ENCODE measurements around the gene CDH12.

Gene CDH12

GRCh38 chr5:22844636-22845035, 8.5 kb downstream of the CDH12 start:
- H3K9me3 Mint-ChIP-seq = no peaks in the 10 kb centered on the region
- no peak overlapping the region for H3K27ac Mint-ChIP-seq
- no peaks in the 10 kb centered on the region for H3K36me3 Mint-ChIP-seq (ENCODE audit: low read depth)
- H3K27me3 Mint-ChIP-seq (ENCODE audit: low read depth, poor library complexity) = no peaks in the 10 kb centered on the region
- no peaks in the 10 kb centered on the region for H3K4me1 Mint-ChIP-seq
- no peak overlapping the region for H3K4me3 Mint-ChIP-seq
- no peak for DNase-seq
- no peak for TF ChIP-seq CTCF (IDR thresholded peaks at IDR 0.05)

GRCh38 chr5:22844155-22844554, 9.0 kb downstream of the CDH12 start:
- no peak for DNase-seq
- no peaks in the 10 kb centered on the region for H3K4me1 Mint-ChIP-seq
- H3K36me3 Mint-ChIP-seq (ENCODE audit: low read depth) = no peaks in the 10 kb centered on the region
- no peak for TF ChIP-seq CTCF (IDR thresholded peaks at IDR 0.05)
- H3K4me3 Mint-ChIP-seq = no peak overlapping the region
- H3K9me3 Mint-ChIP-seq = no peaks in the 10 kb centered on the region
- H3K27me3 Mint-ChIP-seq (ENCODE audit: low read depth, poor library complexity) = no peaks in the 10 kb centered on the region
- no peak overlapping the region for H3K27ac Mint-ChIP-seq

DNA sequence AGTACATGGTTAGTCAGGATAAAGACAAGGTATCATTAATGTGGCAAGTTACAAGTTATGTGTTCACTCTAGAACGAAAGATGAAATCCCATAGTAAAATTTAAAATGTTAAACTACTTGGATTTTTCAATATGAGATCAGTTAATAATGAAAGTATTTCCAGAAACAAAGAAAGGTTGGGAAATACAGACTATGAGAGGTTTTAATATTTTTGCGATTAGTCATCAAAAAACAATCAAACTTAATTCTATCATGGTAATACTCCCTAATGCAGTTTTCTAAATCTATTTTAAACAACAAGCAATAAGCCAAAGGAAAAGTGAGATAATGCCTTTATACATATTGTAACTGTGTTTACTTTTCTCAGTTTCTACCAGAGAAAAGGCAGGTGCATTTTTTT, 10.6 kb downstream of the CDH12 start:
- no peak for TF ChIP-seq CTCF (IDR thresholded peaks at IDR 0.05)
- no peaks in the 10 kb centered on the region for H3K4me1 Mint-ChIP-seq

GRCh38 chr5:22837803-22838202, 15.3 kb downstream of the CDH12 start:
- DNase-seq = no peak
- Mint-ChIP-seq H3K36me3 (ENCODE audit: low read depth) (no peaks in the 10 kb centered on the region), H3K9me3 (no peaks in the 10 kb centered on the region), H3K4me1 (no peaks in the 10 kb centered on the region), H3K27me3 (ENCODE audit: low read depth, poor library complexity) (no peaks in the 10 kb centered on the region), H3K27ac (no peak overlapping the region), H3K4me3 (no peak overlapping the region)
- no peak for TF ChIP-seq CTCF (IDR thresholded peaks at IDR 0.05)

More for the DNA sequence above, 10.6 kb downstream of the CDH12 start:
- H3K4me3 Mint-ChIP-seq = no peak overlapping the region
- H3K9me3 Mint-ChIP-seq = no peaks in the 10 kb centered on the region
- H3K36me3 Mint-ChIP-seq (ENCODE audit: low read depth) = no peaks in the 10 kb centered on the region
- H3K27ac Mint-ChIP-seq = no peak overlapping the region
- DNase-seq = no peak
- no peaks in the 10 kb centered on the region for H3K27me3 Mint-ChIP-seq (ENCODE audit: low read depth, poor library complexity)

DNA sequence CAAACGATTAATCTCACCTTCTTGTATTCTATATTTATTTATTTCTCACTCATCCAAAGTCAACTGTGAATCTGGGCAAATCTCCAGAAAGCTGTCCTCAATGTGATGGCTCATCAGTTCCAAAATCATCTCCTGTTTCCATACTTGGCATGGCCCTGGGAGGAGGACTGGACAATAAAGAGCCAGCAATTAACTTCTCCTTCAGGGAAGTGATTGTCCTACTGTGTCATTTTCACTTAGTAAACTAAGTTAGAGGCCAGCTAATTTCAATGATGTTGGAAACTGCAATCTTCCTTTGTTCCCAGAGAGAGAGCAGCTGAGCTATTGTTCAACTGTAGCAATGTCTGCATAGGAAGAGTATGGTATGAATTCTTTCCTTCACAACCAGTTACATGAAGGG, 17.5 kb downstream of the CDH12 start:
- H3K27me3 Mint-ChIP-seq (ENCODE audit: low read depth, poor library complexity) = no peaks in the 10 kb centered on the region
- DNase-seq = no peak
- no peak for TF ChIP-seq CTCF (IDR thresholded peaks at IDR 0.05)
- no peak overlapping the region for H3K27ac Mint-ChIP-seq
- no peaks in the 10 kb centered on the region for H3K36me3 Mint-ChIP-seq (ENCODE audit: low read depth)
- H3K4me1 Mint-ChIP-seq = no peaks in the 10 kb centered on the region
- H3K4me3 Mint-ChIP-seq = no peak overlapping the region
- no peaks in the 10 kb centered on the region for H3K9me3 Mint-ChIP-seq

DNA sequence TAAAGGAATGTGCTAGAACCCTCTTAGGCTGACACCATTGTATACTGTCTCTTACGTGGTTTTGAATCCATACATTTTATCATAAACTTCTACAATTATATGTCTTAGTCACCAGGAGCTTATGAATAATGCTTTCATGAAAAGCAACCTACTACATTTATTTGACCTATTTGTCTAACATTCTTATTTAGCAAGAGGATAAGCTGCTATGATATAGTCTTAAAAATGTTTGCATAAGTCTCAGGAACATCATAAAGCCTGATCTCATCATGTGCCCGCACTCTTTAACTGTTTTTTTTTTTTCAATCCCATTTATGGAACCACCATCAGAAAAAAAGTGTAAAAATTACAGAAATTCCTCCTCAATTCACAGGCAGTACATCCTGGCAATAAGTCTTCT, 59.7 kb downstream of the CDH12 start:
- H3K36me3 Mint-ChIP-seq (ENCODE audit: low read depth) = no peaks in the 10 kb centered on the region
- H3K4me3 Mint-ChIP-seq = no peak overlapping the region
- no peaks in the 10 kb centered on the region for H3K27me3 Mint-ChIP-seq (ENCODE audit: low read depth, poor library complexity)
- DNase-seq = no peak
- H3K4me1 Mint-ChIP-seq = no peaks in the 10 kb centered on the region
- TF ChIP-seq CTCF (IDR thresholded peaks at IDR 0.05) = no peak
- H3K9me3 Mint-ChIP-seq = no peaks in the 10 kb centered on the region
- no peak overlapping the region for H3K27ac Mint-ChIP-seq
